ENCODE measurements around the gene SNAP91. TPM values are rescaled to one million over a fixed set of nuclear protein-coding genes. Genes with fewer than 3 reads are reported as not detected.

SNAP91 gene
- total RNA-seq, 1 experiment from 2014 or later = not detected

Other genes with a start within 250 kb of the SNAP91 start
- not detected in 2 replicates for gene PRSS35, start 196.6 kb downstream of the SNAP91 start, total RNA-seq (2014; rRNA removed; shearing (Covaris generic))
- gene RIPPLY2, start 144.3 kb upstream of the SNAP91 start, total RNA-seq (2014; rRNA removed; shearing (Covaris generic)) = 0.06 and 0.15 TPM in 2 replicates
- 18.9 and 20.6 TPM in 2 replicates for gene CYB5R4, start 150.6 kb upstream of the SNAP91 start, total RNA-seq (2014; rRNA removed; shearing (Covaris generic))